ENCODE data around the gene PLGRKT. TPM values are rescaled to one million over a fixed set of nuclear protein-coding genes. Genes with fewer than 3 reads are reported as not detected.

The PLGRKT gene
- total RNA-seq, 2 experiments from 2014 or later: 10.4 to 26.1 TPM

DNA sequence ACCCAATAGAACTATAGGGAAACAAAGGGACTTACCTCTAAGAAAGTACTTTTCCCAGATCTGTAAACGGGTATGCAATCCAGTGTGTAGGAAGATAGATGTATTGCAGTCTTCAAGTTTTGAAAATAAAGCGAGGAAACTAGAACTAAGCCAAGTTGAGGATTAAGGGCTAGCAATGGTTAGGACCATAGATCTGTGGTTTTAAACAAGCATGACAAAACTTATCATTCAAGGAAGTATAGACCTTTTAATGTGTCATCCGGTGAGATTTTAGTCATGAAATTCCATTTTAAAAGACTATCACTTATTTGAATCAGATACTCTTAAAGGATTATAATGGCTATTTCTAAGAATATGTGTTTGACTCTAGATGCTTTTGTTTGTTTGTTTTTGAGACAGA lies 33.1 kb upstream of the PLGRKT start:
- POLR2A ChIA-PET: no interaction called here
- no TSS peak for BruUV-seq (replicated peaks)
- H3K4me2 ChIP-seq (ENCODE audit: low read length): no peak overlapping the region
- peaks cover 3% of the 10 kb centered on the region for H3K4me1 ChIP-seq (ENCODE audit: insufficient read depth, low read length, poor library complexity, severe bottlenecking)
- no peak overlapping the region for H3K4me3 ChIP-seq (ENCODE audit: low read depth, low read length, poor library complexity, severe bottlenecking)
- no peaks in the 10 kb centered on the region for H3K9me2 ChIP-seq (ENCODE audit: insufficient read depth, low read length)
- CTCF ChIA-PET (ENCODE audit: unreplicated experiment): no interaction called here
- H3K79me2 ChIP-seq (ENCODE audit: insufficient read depth, low read depth, low read length): no peaks in the 10 kb centered on the region
- H2AFZ ChIP-seq (ENCODE audit: low read length): no peak overlapping the region
- H4K20me1 ChIP-seq (ENCODE audit: insufficient read depth, low read length): no peaks in the 10 kb centered on the region
- no peak for TF ChIP-seq EZH2phosphoT487 (IDR thresholded peaks at IDR 0.05; ENCODE audit: borderline replicate concordance, low read depth, low read length)
- TF ChIP-seq, protein P1, sequence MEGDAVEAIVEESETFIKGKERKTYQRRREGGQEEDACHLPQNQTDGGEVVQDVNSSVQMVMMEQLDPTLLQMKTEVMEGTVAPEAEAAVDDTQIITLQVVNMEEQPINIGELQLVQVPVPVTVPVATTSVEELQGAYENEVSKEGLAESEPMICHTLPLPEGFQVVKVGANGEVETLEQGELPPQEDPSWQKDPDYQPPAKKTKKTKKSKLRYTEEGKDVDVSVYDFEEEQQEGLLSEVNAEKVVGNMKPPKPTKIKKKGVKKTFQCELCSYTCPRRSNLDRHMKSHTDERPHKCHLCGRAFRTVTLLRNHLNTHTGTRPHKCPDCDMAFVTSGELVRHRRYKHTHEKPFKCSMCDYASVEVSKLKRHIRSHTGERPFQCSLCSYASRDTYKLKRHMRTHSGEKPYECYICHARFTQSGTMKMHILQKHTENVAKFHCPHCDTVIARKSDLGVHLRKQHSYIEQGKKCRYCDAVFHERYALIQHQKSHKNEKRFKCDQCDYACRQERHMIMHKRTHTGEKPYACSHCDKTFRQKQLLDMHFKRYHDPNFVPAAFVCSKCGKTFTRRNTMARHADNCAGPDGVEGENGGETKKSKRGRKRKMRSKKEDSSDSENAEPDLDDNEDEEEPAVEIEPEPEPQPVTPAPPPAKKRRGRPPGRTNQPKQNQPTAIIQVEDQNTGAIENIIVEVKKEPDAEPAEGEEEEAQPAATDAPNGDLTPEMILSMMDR (conservative IDR thresholded peaks at IDR 0.05; ENCODE audit: low read length): no peak
- H3K9me3 ChIP-seq (ENCODE audit: low read length): no peaks in the 10 kb centered on the region
- H3K27ac ChIP-seq (ENCODE audit: low read depth, low read length, poor library complexity, severe bottlenecking): no peak overlapping the region
- no peak for DNase-seq (ENCODE audit: low spot score)
- intact Hi-C loops (cut with micrococcal nuclease; ENCODE audit: unreplicated experiment): no loop called here
- no peaks in the 10 kb centered on the region for H3K36me3 ChIP-seq (ENCODE audit: insufficient read depth, low read length)

- Histone ChIP-seq H3K4me2 (ENCODE audit: low read length) (no peak overlapping the region), H3K9me2 (ENCODE audit: insufficient read depth, low read length) (no peaks in the 10 kb centered on the region), H3K36me3 (ENCODE audit: insufficient read depth, low read length) (no peaks in the 10 kb centered on the region), H3K27ac (ENCODE audit: low read depth, low read length, poor library complexity, severe bottlenecking) (no peak overlapping the region), H3K9me3 (ENCODE audit: low read length) (no peaks in the 10 kb centered on the region), H3K4me3 (ENCODE audit: low read depth, low read length, poor library complexity, severe bottlenecking) (no peak overlapping the region), H3K79me2 (ENCODE audit: insufficient read depth, low read depth, low read length) (no peaks in the 10 kb centered on the region), H4K20me1 (ENCODE audit: insufficient read depth, low read length) (no peaks in the 10 kb centered on the region), H2AFZ (ENCODE audit: low read length) (no peak overlapping the region), H3K4me1 (ENCODE audit: insufficient read depth, low read length, poor library complexity, severe bottlenecking) (peaks cover 10% of the 10 kb centered on the region)
- no peak for DNase-seq (ENCODE audit: low spot score)
- CTCF ChIA-PET (ENCODE audit: unreplicated experiment): no interaction called here
- POLR2A ChIA-PET: no interaction called here
- intact Hi-C loops (cut with micrococcal nuclease; ENCODE audit: unreplicated experiment): no loop called here
- no TSS peak for BruUV-seq (replicated peaks)
- TF ChIP-seq, protein P1 (conservative IDR thresholded peaks at IDR 0.05; ENCODE audit: low read length): no peak
- TF ChIP-seq EZH2phosphoT487 (IDR thresholded peaks at IDR 0.05; ENCODE audit: borderline replicate concordance, low read depth, low read length): no peak
Observed at GRCh38 chr9:5470122-5470521, 32.4 kb upstream of the PLGRKT start.

- CTCF ChIA-PET (ENCODE audit: unreplicated experiment): no interaction called here
Observed at GRCh38 chr9:5468850-5469249, 31.1 kb upstream of the PLGRKT start.

More at GRCh38 chr9:5468850-5469249, 31.1 kb upstream of the PLGRKT start:
- BruUV-seq (replicated peaks): no TSS peak
- Histone ChIP-seq H3K79me2 (ENCODE audit: insufficient read depth, low read depth, low read length) (no peaks in the 10 kb centered on the region), H3K4me3 (ENCODE audit: low read depth, low read length, poor library complexity, severe bottlenecking) (no peak overlapping the region), H3K9me3 (ENCODE audit: low read length) (no peaks in the 10 kb centered on the region), H3K4me1 (ENCODE audit: insufficient read depth, low read length, poor library complexity, severe bottlenecking) (peaks cover 13% of the 10 kb centered on the region), H3K9me2 (ENCODE audit: insufficient read depth, low read length) (no peaks in the 10 kb centered on the region), H2AFZ (ENCODE audit: low read length) (no peak overlapping the region), H3K4me2 (ENCODE audit: low read length) (no peak overlapping the region), H4K20me1 (ENCODE audit: insufficient read depth, low read length) (no peaks in the 10 kb centered on the region), H3K36me3 (ENCODE audit: insufficient read depth, low read length) (no peaks in the 10 kb centered on the region), H3K27ac (ENCODE audit: low read depth, low read length, poor library complexity, severe bottlenecking) (no peak overlapping the region)
- DNase-seq (ENCODE audit: low spot score): no peak
- POLR2A ChIA-PET: interaction anchor here (0.7 to 1.2 kb wide), 2 partner anchors 8 to 61 kb away, joined by 3 read pairs; no protein-coding TSS in a partner anchor
- TF ChIP-seq, protein P1 (conservative IDR thresholded peaks at IDR 0.05; ENCODE audit: low read length): no peak
- no peak for TF ChIP-seq EZH2phosphoT487 (IDR thresholded peaks at IDR 0.05; ENCODE audit: borderline replicate concordance, low read depth, low read length)
- intact Hi-C loops (cut with micrococcal nuclease; ENCODE audit: unreplicated experiment): no loop called here
